Thyroid gland (tissue), 4 donors: ENCODE results near the gene EFR3B. TPM values are rescaled to one million over a fixed set of nuclear protein-coding genes. Genes with fewer than 3 reads are reported as not detected.
A peak's percentile ranks its signal among the peaks of the same experiment; 100 is the strongest.
"Not testable (repeated sequence)": the region's sequence is repeated elsewhere in the genome, so short reads cannot be mapped to it uniquely, and the experiment has no call there.

Source experiments
- DNase-seq, 2 donors: peaks; one replicate each; pipeline ENCODE4 v3.0.0-alpha.2; 2019
- H3K27ac ChIP-seq, 3 donors: fragments of 200-600 bp; sonication (generic); 1 replicate in 2 of 3; 2 replicates in 1 of 3; pipeline ENCODE4 v1.5.1; 2016 to 2019; ENCODE audit warnings: mild to moderate bottlenecking in 1 of 3, moderate library complexity in 1 of 3
- H3K27me3 ChIP-seq: fragments of 200-600 bp; sonication (generic); one replicate; pipeline ENCODE4 v1.5.1; 2019
- H3K36me3 ChIP-seq, 2 donors: fragments of 200-600 bp; sonication (generic); one replicate each; pipeline ENCODE4 v1.5.1; 2016 to 2019
- H3K4me1 ChIP-seq, 2 donors: fragments of 200-600 bp; sonication (generic); one replicate each; pipeline ENCODE4 v1.5.1; 2017 to 2019
- H3K4me3 ChIP-seq, 3 donors: fragments of 200-600 bp; sonication (generic); replicated peaks in 1 of 3; 1 replicate in 2 of 3; 2 replicates in 1 of 3; pipeline ENCODE4 v1.5.1; 2016; ENCODE audit warnings: mild to moderate bottlenecking in 1 of 3
- H3K9me3 ChIP-seq: fragments of 200-600 bp; sonication (generic); one replicate; pipeline ENCODE4 v1.5.1; 2017
- CTCF ChIP-seq, 6 experiments: fragments of 200-600 bp in 3 of 6; fragments of 450-650 bp in 3 of 6; sonication (generic) in 3 of 6; IDR thresholded peaks; one replicate each; pipeline ENCODE4 v1.5.1; 2016 to 2019; ENCODE audit warnings: antibody characterized with exemption in 6 of 6, mild to moderate bottlenecking in 2 of 6, inconsistent platforms in 1 of 6, moderate library complexity in 1 of 6
- POLR2A ChIP-seq, 2 donors: fragments of 450-650 bp; IDR thresholded peaks; one replicate each; pipeline ENCODE4 v1.6.1; 2017; ENCODE audit warnings: antibody characterized with exemption in 2 of 2, mild to moderate bottlenecking in 2 of 2, moderate library complexity in 1 of 2
- WGBS, 2 donors: methylation state at CpG; one replicate each; pipeline ENCODE4 v1.1.5; 2017; 5-methylcytosine and 5-hydroxymethylcytosine counted together
- intact Hi-C: fragments of 100-400 bp; cut with DNase I; formaldehyde crosslinking; loops from one replicate; pipeline ENCODE4 v1.15.1; 2023
- total RNA-seq, 4 donors: library from RNA; depleted of rRNA; stranded (reverse); fragments of >200 nt; gene quantifications; one replicate each; pipeline ENCODE4 v1.2.3, GENCODE V29; 2016

EFR3B gene
- total RNA-seq, 4 donors from 2014 or later: 17.3 to 21.5 (median 20.0) TPM

GRCh38 chr2:25145803-25146202, 103.9 kb downstream of the EFR3B start:
- Histone ChIP-seq H3K27ac (no peak overlapping the region), H3K4me1 (no peaks in the 10 kb centered on the region), H3K4me3 (no peak overlapping the region), H3K9me3 (no peaks in the 10 kb centered on the region), H3K27me3 (no peaks in the 10 kb centered on the region), H3K36me3 (peaks cover 0 to 6% of the 10 kb centered on the region in 2 donors)
- WGBS, 2 donors: 85 to 86% methylated on average over 6 of the region's 6 CpGs
- DNase-seq: no peak
- no peak for TF ChIP-seq CTCF (IDR thresholded peaks at IDR 0.05)
- no peak for TF ChIP-seq POLR2A (IDR thresholded peaks at IDR 0.05)
- intact Hi-C loops: no loop called here

- WGBS, 2 donors: 92 to 99% methylated on average over 10 of the region's 10 CpGs
- DNase-seq: no peak
- no peaks in the 10 kb centered on the region for H3K27me3 ChIP-seq
- peaks cover 0 to 6% of the 10 kb centered on the region in 2 donors for H3K36me3 ChIP-seq
- peaks cover 0 to 4% of the 10 kb centered on the region in 2 donors for H3K4me1 ChIP-seq
- TF ChIP-seq CTCF (IDR thresholded peaks at IDR 0.05) (no peak), POLR2A (IDR thresholded peaks at IDR 0.05) (no peak)
- no peak overlapping the region for H3K4me3 ChIP-seq
- H3K27ac ChIP-seq: no peak overlapping the region
- no peaks in the 10 kb centered on the region for H3K9me3 ChIP-seq
- intact Hi-C loops: no loop called here
Observed at GRCh38 chr2:25146896-25147295, 105.0 kb downstream of the EFR3B start.

GRCh38 chr2:25149646-25150045, 107.8 kb downstream of the EFR3B start:
- Histone ChIP-seq H3K27ac (no peak overlapping the region), H3K36me3 (peaks cover 0 to 6% of the 10 kb centered on the region in 2 donors), H3K4me1 (peaks cover 0 to 4% of the 10 kb centered on the region in 2 donors), H3K9me3 (no peaks in the 10 kb centered on the region), H3K27me3 (no peaks in the 10 kb centered on the region), H3K4me3 (no peak overlapping the region)
- intact Hi-C loops: no loop called here
- DNase-seq: no peak
- no peak for TF ChIP-seq POLR2A (IDR thresholded peaks at IDR 0.05)
- TF ChIP-seq CTCF (IDR thresholded peaks at IDR 0.05): no peak
- 94 to 100% methylated on average over 5 to 6 of the region's 6 CpGs for WGBS, 2 donors

GRCh38 chr2:25150993-25151392, 109.1 kb downstream of the EFR3B start:
- 93 to 94% methylated on average over 5 of the region's 5 CpGs for WGBS, 2 donors
- H3K27me3 ChIP-seq, DNase-seq, H3K9me3 ChIP-seq, intact Hi-C loops, H3K4me1 ChIP-seq, H3K36me3 ChIP-seq, H3K27ac ChIP-seq, H3K4me3 ChIP-seq: not testable (repeated sequence)

- Histone ChIP-seq H3K4me3 (no peak overlapping the region), H3K4me1 (peaks cover 0 to 4% of the 10 kb centered on the region in 2 donors), H3K36me3 (peaks cover 0 to 6% of the 10 kb centered on the region in 2 donors), H3K9me3 (no peaks in the 10 kb centered on the region), H3K27ac (no peak overlapping the region), H3K27me3 (no peaks in the 10 kb centered on the region)
- 43 to 45% methylated on average over 10 to 12 of the region's 12 CpGs for WGBS, 2 donors
- TF ChIP-seq CTCF (IDR thresholded peaks at IDR 0.05) (no peak), POLR2A (IDR thresholded peaks at IDR 0.05) (no peak)
- intact Hi-C loops: no loop called here
- peak; percentile 68 to 73 for DNase-seq
Observed at GRCh38 chr2:25151718-25152117, 109.8 kb downstream of the EFR3B start.

GRCh38 chr2:25155401-25155800, 113.5 kb downstream of the EFR3B start:
- no peak for DNase-seq
- peaks cover 0 to 6% of the 10 kb centered on the region in 2 donors for H3K36me3 ChIP-seq
- H3K9me3 ChIP-seq: no peaks in the 10 kb centered on the region
- no peak overlapping the region for H3K4me3 ChIP-seq
- intact Hi-C loops: no loop called here
- no peak for TF ChIP-seq POLR2A (IDR thresholded peaks at IDR 0.05)
- no peak for TF ChIP-seq CTCF (IDR thresholded peaks at IDR 0.05)
- no peak overlapping the region for H3K27ac ChIP-seq
- H3K4me1 ChIP-seq: peaks cover 0 to 4% of the 10 kb centered on the region in 2 donors
- WGBS, 2 donors: 91 to 92% methylated on average over 10 of the region's 10 CpGs
- no peaks in the 10 kb centered on the region for H3K27me3 ChIP-seq
